IMR-90 (cell line): ENCODE data around the gene CYP26A1. TPM values are rescaled to one million over a fixed set of nuclear protein-coding genes. Genes with fewer than 3 reads are reported as not detected.

ENCODE experiments used
- ATAC-seq: fragments of 200-7000 bp; cut with Tn5 transposase; 2 replicates; pipeline ENCODE4 v1.9.1; 2020; ENCODE audit warnings: low read depth, mild to moderate bottlenecking, moderate library complexity
- BruUV-seq: library from RNA; stranded (reverse); fragments of 400-500 nt; replicated peaks from 2 replicates; lab custom pipeline; 2021; lab: Mats Ljungman, UMichigan
- CTCF ChIA-PET: fragments of 300-600 bp; formaldehyde crosslinking; extraction: SDS; loops from one replicate; lab custom pipeline; 2021; ENCODE audit warnings: antibody characterized with exemption; lab: Yijun Ruan, JAX
- POLR2A ChIA-PET: fragments of 300-600 bp; sonication (Branson Sonifier 250); formaldehyde crosslinking; loops from one replicate; lab custom pipeline; 2022; ENCODE audit warnings: antibody characterized with exemption; ENCODE audit not compliant: unreplicated experiment; lab: Charles Lee
- DNase-seq: peaks from one replicate; pipeline ENCODE4 v3.0.0; 2013
- H2AFZ ChIP-seq: replicated peaks from 2 replicates; pipeline ENCODE3; 2013; ENCODE audit warnings: low read length, mild to moderate bottlenecking; ENCODE audit not compliant: poor library complexity
- H2AK5ac ChIP-seq: 2 replicates; pipeline ENCODE4 v1.6.1; 2013; ENCODE audit warnings: low read depth, low read length, inconsistent platforms
- H2AK9ac ChIP-seq: replicated peaks from 2 replicates; pipeline ENCODE3; 2013; ENCODE audit warnings: mild to moderate bottlenecking, low read depth, low read length, moderate library complexity; ENCODE audit not compliant: poor library complexity
- H2BK120ac ChIP-seq: 2 replicates; pipeline ENCODE4 v1.6.1; 2013; ENCODE audit warnings: low read depth, low read length, inconsistent platforms
- H2BK15ac ChIP-seq: 3 replicates; pipeline ENCODE4 v1.6.1; 2013; ENCODE audit warnings: low read depth, low read length, inconsistent platforms
- H2BK20ac ChIP-seq: 2 replicates; pipeline ENCODE4 v1.6.1; 2013; ENCODE audit warnings: low read depth, mild to moderate bottlenecking, inconsistent platforms, low read length, moderate library complexity
- H2BK5ac ChIP-seq: 2 replicates; pipeline ENCODE4 v1.6.1; 2013; ENCODE audit warnings: mild to moderate bottlenecking, low read depth, low read length, inconsistent platforms; ENCODE audit not compliant: poor library complexity, severe bottlenecking
- H3K14ac ChIP-seq: replicated peaks from 2 replicates; pipeline ENCODE4 v1.6.1; 2013; ENCODE audit warnings: low read depth, low read length, inconsistent platforms
- H3K18ac ChIP-seq: 2 replicates; pipeline ENCODE4 v1.6.1; 2013; ENCODE audit warnings: low read depth, low read length, control low read depth
- H3K23ac ChIP-seq: 2 replicates; pipeline ENCODE4 v1.6.1; 2013; ENCODE audit warnings: low read depth, low read length, inconsistent platforms
- H3K27ac ChIP-seq: 2 replicates; pipeline ENCODE4 v1.5.1; 2013; ENCODE audit warnings: mild to moderate bottlenecking, control low read depth, low read length; ENCODE audit not compliant: insufficient read depth
- H3K27me3 ChIP-seq: 2 replicates; pipeline ENCODE4 v1.6.1; 2013; ENCODE audit warnings: low read length; ENCODE audit not compliant: control insufficient read depth, insufficient read depth
- H3K36me3 ChIP-seq: 2 replicates; pipeline ENCODE4 v1.6.1; 2013; ENCODE audit warnings: low read length, mixed read lengths; ENCODE audit not compliant: control insufficient read depth, insufficient read depth
- H3K4ac ChIP-seq: 2 replicates; pipeline ENCODE4 v1.6.1; 2013; ENCODE audit warnings: low read depth, low read length, inconsistent platforms
- H3K4me1 ChIP-seq: 2 replicates; pipeline ENCODE4 v1.6.1; 2013; ENCODE audit warnings: low read length, mixed read lengths; ENCODE audit not compliant: control insufficient read depth, insufficient read depth
- H3K4me2 ChIP-seq: 2 replicates; pipeline ENCODE4 v1.6.1; 2013; ENCODE audit warnings: low read depth, mild to moderate bottlenecking, control low read depth, low read length, moderate library complexity
- H3K4me3 ChIP-seq: 2 replicates; pipeline ENCODE4 v1.5.1; 2013; ENCODE audit warnings: low read depth, mild to moderate bottlenecking, control low read depth, low read length, moderate library complexity; ENCODE audit not compliant: insufficient read depth
- H3K56ac ChIP-seq: 2 replicates; pipeline ENCODE4 v1.6.1; 2013; ENCODE audit warnings: low read length, inconsistent platforms; ENCODE audit not compliant: insufficient read depth; ENCODE audit errors: extremely low read depth
- H3K79me1 ChIP-seq, 2 experiments: 2 replicates each; pipeline ENCODE4 v1.6.1; 2013; ENCODE audit warnings: low read length in 2 of 2, inconsistent platforms in 1 of 2, low read depth in 1 of 2
- H3K9ac ChIP-seq: 2 replicates; pipeline ENCODE4 v1.6.1; 2013; ENCODE audit warnings: low read depth, low read length, control low read depth
- H3K9me1 ChIP-seq: 2 replicates; pipeline ENCODE4 v1.6.1; 2013; ENCODE audit warnings: low read length, inconsistent platforms; ENCODE audit not compliant: insufficient read depth
- H3K9me3 ChIP-seq: 2 replicates; pipeline ENCODE4 v1.6.1; 2013; ENCODE audit warnings: low read length; ENCODE audit not compliant: control insufficient read depth, insufficient read depth
- H4K20me1 ChIP-seq: 2 replicates; pipeline ENCODE4 v1.6.1; 2013; ENCODE audit warnings: low read length, inconsistent platforms; ENCODE audit not compliant: insufficient read depth
- H4K5ac ChIP-seq: 2 replicates; pipeline ENCODE4 v1.6.1; 2013; ENCODE audit warnings: mild to moderate bottlenecking, low read depth, low read length, control low read depth
- H4K8ac ChIP-seq, 2 experiments: 2 replicates each; pipeline ENCODE4 v1.6.1; 2013; ENCODE audit warnings: low read depth in 2 of 2, low read length in 2 of 2, control low read depth in 1 of 2, inconsistent platforms in 1 of 2
- H4K91ac ChIP-seq: 2 replicates; pipeline ENCODE4 v1.6.1; 2013; ENCODE audit warnings: low read depth, low read length, inconsistent platforms; ENCODE audit not compliant: insufficient read depth
- BHLHE40 ChIP-seq: fragments of 150-350 bp; IDR thresholded peaks from 2 replicates; pipeline ENCODE4 v1.6.1; 2016; ENCODE audit warnings: mild to moderate bottlenecking, low read depth, low read length
- CEBPB ChIP-seq: IDR thresholded peaks from 2 replicates; pipeline ENCODE4 v1.6.1; 2012; ENCODE audit warnings: low read depth, low read length, improper control_type of control experiment
- CHD1 ChIP-seq: IDR thresholded peaks from 2 replicates; pipeline ENCODE4 v1.6.1; 2012; ENCODE audit warnings: low read depth, low read length, improper control_type of control experiment
- FOS ChIP-seq: fragments of 150-350 bp; IDR thresholded peaks from 2 replicates; pipeline ENCODE4 v1.6.1; 2016; ENCODE audit warnings: low read depth, low read length
- POLR2A ChIP-seq: IDR thresholded peaks from 2 replicates; pipeline ENCODE4 v1.6.1; 2012; ENCODE audit warnings: mild to moderate bottlenecking, low read depth, low read length
- RCOR1 ChIP-seq: IDR thresholded peaks from 2 replicates; pipeline ENCODE4 v1.6.1; 2012; ENCODE audit warnings: mild to moderate bottlenecking, low read length, improper control_type of control experiment; ENCODE audit not compliant: insufficient replicate concordance
- WGBS, 2 experiments: methylation state at CpG; one replicate each; pipeline versions ENCODE4 v1.1.5 to v1.1.7; 2013; ENCODE audit warnings: missing lambda C conversion rate in 2 of 2; ENCODE audit not compliant: insufficient read length in 1 of 2; ENCODE audit errors: extremely low coverage in 2 of 2; 5-methylcytosine and 5-hydroxymethylcytosine counted together
- dilution Hi-C: fragments of 300-500 bp; cut with HindIII; formaldehyde crosslinking; loops from one replicate; pipeline ENCODE4 v1.14.3; 2018; ENCODE audit warnings: low sequenced_read_pairs; ENCODE audit not compliant: unreplicated experiment
- in situ Hi-C: fragments of 300-500 bp; cut with MboI; formaldehyde crosslinking; loops from 3 replicates; pipeline ENCODE4 v1.14.3; 2019; ENCODE audit warnings: low sequenced_read_pairs, inconsistent platforms, mixed read lengths
- intact Hi-C: fragments of 100-400 bp; cut with micrococcal nuclease; formaldehyde crosslinking; loops from 2 replicates; pipeline ENCODE4 v1.10.0; 2022
- polyA plus RNA-seq, 3 experiments: library from polyadenylated mRNA; depleted of rRNA; stranded (reverse); fragments of >200 nt; gene quantifications; 2 replicates each; pipeline ENCODE4 v1.2.3, GENCODE V29; 2012; ENCODE audit warnings: low replicate concordance in 1 of 3
- total RNA-seq: library from RNA; depleted of rRNA; stranded (reverse); fragments of >200 nt; gene quantifications from 2 replicates; pipeline ENCODE4 v1.2.3, GENCODE V29; 2012
- TF ChIP-seq, protein P1 (sequence below): conservative IDR thresholded peaks from 2 replicates; pipeline ENCODE4 v1.5.1; 2012; ENCODE audit warnings: mild to moderate bottlenecking, low read depth, low read length, improper control_type of control experiment
- TF ChIP-seq, protein P2 (sequence below): fragments of 150-350 bp; IDR thresholded peaks from 2 replicates; pipeline ENCODE4 v1.6.1; 2017; ENCODE audit warnings: mild to moderate bottlenecking, antibody characterized with exemption, low read length, low read depth

Gene CYP26A1
- total and polyA plus RNA-seq, 2 of the 4 experiments (the other 2 are of a cell fraction): 0.15 TPM; not detected in 1

DNA sequence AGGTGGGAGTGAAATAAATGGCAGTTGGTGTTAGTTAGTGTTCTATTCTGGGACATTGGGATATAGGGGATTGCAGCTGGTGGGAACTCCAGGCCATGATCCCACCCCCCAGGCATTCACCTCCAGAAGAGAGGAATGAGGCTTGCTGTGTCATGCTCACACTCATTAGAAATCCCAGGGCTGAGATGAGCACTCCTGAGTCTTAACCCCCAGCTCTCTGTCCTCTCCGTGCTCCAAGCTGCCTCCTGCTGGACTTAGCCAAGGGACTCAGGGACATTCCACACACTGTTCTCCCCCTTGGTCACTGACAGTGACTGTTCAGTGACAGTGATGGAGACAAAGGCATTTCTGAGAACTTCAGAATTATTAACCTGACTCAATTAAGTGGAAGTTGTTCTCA is 21.5 kb downstream of the CYP26A1 start:
- Histone ChIP-seq H3K36me3 (no peaks in the 10 kb centered on the region), H3K27ac (no peak overlapping the region), H2AK9ac (no peak overlapping the region), H4K5ac (no peak overlapping the region), H3K79me1 (no peaks in the 10 kb centered on the region), H4K20me1 (no peaks in the 10 kb centered on the region), H2BK20ac (no peak overlapping the region), H3K9ac (no peak overlapping the region), H3K14ac (no peak overlapping the region), H2BK120ac (no peak overlapping the region), H2BK15ac (no peak overlapping the region), H3K4me2 (no peak overlapping the region), H3K9me3 (no peaks in the 10 kb centered on the region), H3K18ac (no peak overlapping the region), H2AFZ (no peak overlapping the region), H2BK5ac (no peak overlapping the region), H4K91ac (no peak overlapping the region), H3K23ac (no peak overlapping the region), H3K56ac (no peak overlapping the region), H3K9me1 (no peaks in the 10 kb centered on the region; the same call in 1 of the 2 replicates), H3K4me1 (no peaks in the 10 kb centered on the region), H4K8ac (no peak overlapping the region), H3K4ac (no peak overlapping the region), H3K4me3 (no peak overlapping the region), H2AK5ac (no peak overlapping the region), H3K27me3 (peaks cover 10% of the 10 kb centered on the region)
- intact Hi-C loops: no loop called here
- no CpG with 5 or more reads among the region's 1 CpG for WGBS, 2 experiments
- CTCF ChIA-PET: no interaction called here
- DNase-seq (no peak), ATAC-seq (no peak)
- BruUV-seq: no TSS peak
- POLR2A ChIA-PET: no interaction called here
- dilution Hi-C loops: no loop called here
- no peak for TF ChIP-seq POLR2A
- TF ChIP-seq, protein P1, sequence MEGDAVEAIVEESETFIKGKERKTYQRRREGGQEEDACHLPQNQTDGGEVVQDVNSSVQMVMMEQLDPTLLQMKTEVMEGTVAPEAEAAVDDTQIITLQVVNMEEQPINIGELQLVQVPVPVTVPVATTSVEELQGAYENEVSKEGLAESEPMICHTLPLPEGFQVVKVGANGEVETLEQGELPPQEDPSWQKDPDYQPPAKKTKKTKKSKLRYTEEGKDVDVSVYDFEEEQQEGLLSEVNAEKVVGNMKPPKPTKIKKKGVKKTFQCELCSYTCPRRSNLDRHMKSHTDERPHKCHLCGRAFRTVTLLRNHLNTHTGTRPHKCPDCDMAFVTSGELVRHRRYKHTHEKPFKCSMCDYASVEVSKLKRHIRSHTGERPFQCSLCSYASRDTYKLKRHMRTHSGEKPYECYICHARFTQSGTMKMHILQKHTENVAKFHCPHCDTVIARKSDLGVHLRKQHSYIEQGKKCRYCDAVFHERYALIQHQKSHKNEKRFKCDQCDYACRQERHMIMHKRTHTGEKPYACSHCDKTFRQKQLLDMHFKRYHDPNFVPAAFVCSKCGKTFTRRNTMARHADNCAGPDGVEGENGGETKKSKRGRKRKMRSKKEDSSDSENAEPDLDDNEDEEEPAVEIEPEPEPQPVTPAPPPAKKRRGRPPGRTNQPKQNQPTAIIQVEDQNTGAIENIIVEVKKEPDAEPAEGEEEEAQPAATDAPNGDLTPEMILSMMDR: no peak
- TF ChIP-seq, protein P2, sequence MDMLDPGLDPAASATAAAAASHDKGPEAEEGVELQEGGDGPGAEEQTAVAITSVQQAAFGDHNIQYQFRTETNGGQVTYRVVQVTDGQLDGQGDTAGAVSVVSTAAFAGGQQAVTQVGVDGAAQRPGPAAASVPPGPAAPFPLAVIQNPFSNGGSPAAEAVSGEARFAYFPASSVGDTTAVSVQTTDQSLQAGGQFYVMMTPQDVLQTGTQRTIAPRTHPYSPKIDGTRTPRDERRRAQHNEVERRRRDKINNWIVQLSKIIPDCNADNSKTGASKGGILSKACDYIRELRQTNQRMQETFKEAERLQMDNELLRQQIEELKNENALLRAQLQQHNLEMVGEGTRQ: no peak
- TF ChIP-seq RCOR1: no peak
- TF ChIP-seq FOS: no peak
- TF ChIP-seq CHD1: no peak
- TF ChIP-seq CEBPB: no peak
- TF ChIP-seq BHLHE40: no peak
- in situ Hi-C loops: no loop called here
